Stromal cell of bone marrow (primary cell): ENCODE measurements around the gene SNTG2.
"Not testable (repeated sequence)": the region's sequence is repeated elsewhere in the genome, so short reads cannot be mapped to it uniquely, and the experiment has no call there.

ENCODE experiments used
- DNase-seq: peaks from one replicate; pipeline ENCODE4 v3.0.0-alpha.2; 2012; ENCODE audit warnings: low read depth

SNTG2 gene

GRCh38 chr2:1377473-1377872 lies 426.8 kb downstream of the SNTG2 start:
- DNase-seq = no peak

GRCh38 chr2:1378456-1379150 lies 428.0 kb downstream of the SNTG2 start:
- DNase-seq = no peak

GRCh38 chr2:1381644-1382043 lies 431.0 kb downstream of the SNTG2 start:
- no peak for DNase-seq

GRCh38 chr2:1387954-1388725 lies 437.5 kb downstream of the SNTG2 start:
- DNase-seq = not testable (repeated sequence)

GRCh38 chr2:1390118-1390517 lies 439.5 kb downstream of the SNTG2 start:
- DNase-seq = not testable (repeated sequence)

- no peak for DNase-seq
Observed at GRCh38 chr2:1393321-1393720, 442.7 kb downstream of the SNTG2 start.

GRCh38 chr2:1394709-1395408 lies 444.2 kb downstream of the SNTG2 start:
- DNase-seq = no peak

- DNase-seq = no peak
Observed at GRCh38 chr2:1397350-1397749, 446.7 kb downstream of the SNTG2 start.

GRCh38 chr2:1398191-1398590 lies 447.5 kb downstream of the SNTG2 start:
- no peak for DNase-seq

- DNase-seq = no peak
Observed at GRCh38 chr2:1400943-1401735, 450.5 kb downstream of the SNTG2 start.

GRCh38 chr2:1402064-1402463 lies 451.4 kb downstream of the SNTG2 start:
- DNase-seq = no peak

GRCh38 chr2:1403565-1403964 lies 452.9 kb downstream of the SNTG2 start:
- no peak for DNase-seq

- no peak for DNase-seq
Observed at GRCh38 chr2:1405124-1405523, 454.5 kb downstream of the SNTG2 start.

- no peak for DNase-seq
Observed at GRCh38 chr2:1405967-1406366, 455.3 kb downstream of the SNTG2 start.

- no peak for DNase-seq
Observed at GRCh38 chr2:1406434-1406833, 455.8 kb downstream of the SNTG2 start.

GRCh38 chr2:1407950-1408675 lies 457.5 kb downstream of the SNTG2 start:
- no peak for DNase-seq

- no peak for DNase-seq
Observed at GRCh38 chr2:1413156-1413710, 462.6 kb downstream of the SNTG2 start, which contains the start of gene TPO. TPO (plus strand) TSS chr2:1413463; CDS start chr2:1414409, 946 bp downstream.

- no peak for DNase-seq
Observed at GRCh38 chr2:1414121-1414520, 463.5 kb downstream of the SNTG2 start.

GRCh38 chr2:1414901-1415300 lies 464.3 kb downstream of the SNTG2 start:
- DNase-seq = not testable (repeated sequence)

- DNase-seq = no peak
Observed at GRCh38 chr2:1415501-1415900, 464.9 kb downstream of the SNTG2 start.
